K562 (cell line): Measurements from ENCODE around the gene VGLL4. TPM values are rescaled to one million over a fixed set of nuclear protein-coding genes. Genes with fewer than 3 reads are reported as not detected.

ENCODE experiments used
- ATAC-seq: fragments of 200-7000 bp; cut with Tn5 transposase; 3 replicates; pipeline ENCODE4 v1.9.1; 2020; ENCODE audit warnings: moderate library complexity
- BruUV-seq: library from RNA; stranded (reverse); fragments of 400-500 nt; replicated peaks from 2 replicates; lab custom pipeline; 2021; lab: Mats Ljungman, UMichigan
- CTCF ChIA-PET: fragments of 300-600 bp; formaldehyde crosslinking; extraction: SDS; loops from one replicate; lab custom pipeline; 2021; ENCODE audit warnings: low intra/inter-chr PET ratio; lab: Yijun Ruan, JAX
- POLR2A ChIA-PET: fragments of 300-600, 350-650 bp; sonication (Branson Sonifier 250); formaldehyde crosslinking; extraction: SDS; loops from one replicate; lab custom pipeline; 2021; ENCODE audit warnings: antibody characterized with exemption, inconsistent platforms; lab: Yijun Ruan, JAX
- DNase-seq, 4 experiments: peaks; one replicate each; pipeline versions ENCODE4 v3.0.0 to v3.0.0-alpha.2; 2011 to 2018; ENCODE audit warnings: low spot score in 3 of 4, mixed read lengths in 3 of 4; ENCODE audit errors: extremely low read depth in 1 of 4
- FAIRE-seq: peaks from 2 replicates; lab custom pipeline; 2011; peaks lifted over from hg19 to GRCh38; lab: Jason Lieb, UNC
- H2AFZ ChIP-seq: 2 replicates; pipeline ENCODE4 v1.6.0; 2011; ENCODE audit warnings: low read depth, low read length, control low read depth, inconsistent platforms
- H3K27ac ChIP-seq: fragments of 200-600 bp; 3 replicates; pipeline ENCODE4 v1.8.0; 2011; ENCODE audit warnings: low read depth, mild to moderate bottlenecking, control low read depth, inconsistent platforms, low read length, moderate library complexity, mixed read lengths; ENCODE audit errors: extremely low read depth
- H3K27me3 ChIP-seq, 2 experiments: fragments of 300-600 bp in 1 of 2; 2 replicates in 1 of 2; 3 replicates in 1 of 2; pipeline versions ENCODE4 v1.6.0 to v1.8.0; 2011; ENCODE audit warnings: inconsistent platforms in 2 of 2, low read length in 2 of 2, mild to moderate bottlenecking in 1 of 2, mixed read lengths in 1 of 2, moderate library complexity in 1 of 2; ENCODE audit not compliant: control insufficient read depth in 2 of 2, insufficient read depth in 2 of 2
- H3K36me3 ChIP-seq: fragments of 300-600 bp; 3 replicates; pipeline ENCODE4 v1.8.0; 2011; ENCODE audit warnings: mild to moderate bottlenecking, low read length, inconsistent platforms; ENCODE audit not compliant: control insufficient read depth, insufficient read depth
- H3K4me1 ChIP-seq, 2 experiments: fragments of 200-600 bp in 1 of 2; replicated peaks in 1 of 2; 2 replicates in 1 of 2; 3 replicates in 1 of 2; pipeline versions ENCODE4 v1.5.1 to v1.8.0; 2011; ENCODE audit warnings: inconsistent platforms in 2 of 2, low read length in 2 of 2, mild to moderate bottlenecking in 1 of 2, mixed read lengths in 1 of 2, moderate library complexity in 1 of 2; ENCODE audit not compliant: control insufficient read depth in 2 of 2, insufficient read depth in 2 of 2
- H3K4me2 ChIP-seq: 2 replicates; pipeline ENCODE4 v1.6.1; 2011; ENCODE audit warnings: low read length, control low read depth, inconsistent platforms, mixed read lengths; ENCODE audit not compliant: insufficient read depth
- H3K4me3 ChIP-seq: fragments of 200-600 bp; sonication (generic), shearing (Covaris generic); 2 replicates; pipeline ENCODE4 v1.5.1; 2016; ENCODE audit warnings: control low read depth, inconsistent platforms
- H3K79me2 ChIP-seq: fragments of 200-600 bp; 3 replicates; pipeline ENCODE4 v1.8.0; 2011; ENCODE audit warnings: low read length, inconsistent platforms; ENCODE audit not compliant: control insufficient read depth, insufficient read depth
- H3K9ac ChIP-seq, 2 experiments: 2 replicates each; pipeline versions ENCODE4 v1.6.0 to v1.6.1; 2011; ENCODE audit warnings: low read depth in 2 of 2, low read length in 2 of 2, control low read depth in 1 of 2, inconsistent platforms in 1 of 2, mild to moderate bottlenecking in 1 of 2, mixed read lengths in 1 of 2; ENCODE audit not compliant: insufficient read depth in 1 of 2
- H3K9me1 ChIP-seq: one replicate; pipeline ENCODE4 v1.6.0; 2011; ENCODE audit warnings: inconsistent platforms, mild to moderate bottlenecking, low read length, moderate library complexity; ENCODE audit not compliant: control insufficient read depth, insufficient read depth
- H3K9me3 ChIP-seq: replicated peaks from 2 replicates; pipeline ENCODE4 v1.5.1; 2011; ENCODE audit warnings: low read depth, low read length, inconsistent platforms; ENCODE audit not compliant: control insufficient read depth, insufficient read depth
- H4K20me1 ChIP-seq: replicated peaks from 2 replicates; pipeline ENCODE4 v1.6.1; 2011; ENCODE audit warnings: low read length, inconsistent platforms, mixed read lengths; ENCODE audit not compliant: control insufficient read depth, insufficient read depth
- BCOR ChIP-seq: fragments of 450-650 bp; IDR thresholded peaks from 2 replicates; pipeline ENCODE4 v1.6.1; 2016
- BHLHE40 ChIP-seq: IDR thresholded peaks from 2 replicates; pipeline ENCODE4 v1.6.1; 2011; ENCODE audit warnings: low read length, improper control_type of control experiment
- CBFA2T3 ChIP-seq: fragments of 450-650 bp; IDR thresholded peaks from 2 replicates; pipeline ENCODE4 v1.6.1; 2017
- CBX3 ChIP-seq, 2 experiments: IDR thresholded peaks; 1 replicate in 1 of 2; 2 replicates in 1 of 2; pipeline ENCODE4 v1.6.1; 2012; ENCODE audit warnings: inconsistent platforms in 2 of 2, low read length in 2 of 2, borderline replicate concordance in 1 of 2, control low read depth in 1 of 2
- ELF1 ChIP-seq: fragments of 200-800 bp; sonication (Bioruptor generic); IDR thresholded peaks from 2 replicates; pipeline ENCODE4 v1.6.1; 2016; ENCODE audit warnings: missing genetic modification characterization, missing compliant biosample characterization
- FOXK2 ChIP-seq, 2 experiments: fragments of 450-650 bp; IDR thresholded peaks in 1 of 2; conservative IDR thresholded peaks in 1 of 2; 2 replicates each; pipeline ENCODE4 v1.6.1; 2016; ENCODE audit warnings: low read depth in 2 of 2, mild to moderate bottlenecking in 1 of 2
- HIVEP1 ChIP-seq: fragments of 250-450 bp; sonication (Bioruptor Pico); IDR thresholded peaks from 2 replicates; pipeline ENCODE4 v1.4.0; 2020; ENCODE audit warnings: mild to moderate bottlenecking
- RBM25 ChIP-seq: fragments of 200-400 bp; formaldehyde crosslinking; IDR thresholded peaks from 2 replicates; pipeline ENCODE4 v1.6.1; 2018; ENCODE audit warnings: low read length, low read depth, moderate library complexity; ENCODE audit not compliant: severe bottlenecking
- RBM39 ChIP-seq: fragments of 200-400 bp; formaldehyde crosslinking; optimal IDR thresholded peaks from 2 replicates; pipeline ENCODE3; 2018; ENCODE audit warnings: low read depth, low read length
- RFX5 ChIP-seq: IDR thresholded peaks from 2 replicates; pipeline ENCODE4 v1.6.1; 2011; ENCODE audit warnings: low read depth, mild to moderate bottlenecking, improper control_type of control experiment, low read length
- SPI1 ChIP-seq: IDR thresholded peaks from 2 replicates; pipeline ENCODE4 v1.6.1; 2011; ENCODE audit warnings: low read depth, low read length, control low read depth, borderline replicate concordance
- SREBF1 ChIP-seq: fragments of 150-350 bp; IDR thresholded peaks from 2 replicates; pipeline ENCODE4 v1.6.1; 2014; ENCODE audit warnings: antibody characterized with exemption, low read depth, low read length, borderline replicate concordance
- TEAD4 ChIP-seq, 2 experiments: sonication (generic) in 1 of 2; formaldehyde crosslinking in 1 of 2; IDR thresholded peaks; 2 replicates each; pipeline versions ENCODE4 v1.6.1 to v1.8.0; 2012 to 2022; ENCODE audit warnings: borderline replicate concordance in 1 of 2, inconsistent platforms in 1 of 2, low read length in 1 of 2, mild to moderate bottlenecking in 1 of 2, missing genetic modification reagents in 1 of 2
- ZNF316 ChIP-seq: fragments of 450-650 bp; IDR thresholded peaks from 2 replicates; pipeline ENCODE4 v1.6.1; 2016
- ZSCAN32 ChIP-seq: fragments of 450-650 bp; formaldehyde crosslinking; IDR thresholded peaks from 2 replicates; pipeline ENCODE4 v1.4.0; 2020; ENCODE audit warnings: mild to moderate bottlenecking, moderate library complexity
- WGBS: fragments of 100-300 bp; shearing (Covaris generic); methylation state at CpG from one replicate; pipeline ENCODE4 v1.1.6; 2016; ENCODE audit warnings: low coverage, mixed read lengths; ENCODE audit not compliant: insufficient coverage; ENCODE audit errors: missing lambda C conversion rate; 5-methylcytosine and 5-hydroxymethylcytosine counted together
- in situ Hi-C: fragments of 300-500 bp; cut with MboI; formaldehyde crosslinking; loops from 4 replicates; pipeline ENCODE4 v1.15.0; 2018; ENCODE audit warnings: inconsistent platforms, mixed read lengths
- intact Hi-C: fragments of 100-400 bp; cut with micrococcal nuclease; formaldehyde crosslinking; loops from 2 replicates; pipeline ENCODE4 v1.14.2; 2022
- polyA plus RNA-seq, 8 experiments: library from polyadenylated mRNA; depleted of rRNA in 4 of 8; stranded (reverse) in 5 of 8; unstranded in 3 of 8; fragments of >200 nt; fragmentation: Nextera tagmentation in 2 of 8; fragmentation: Illumina TruSeq in 1 of 8; extraction: Ambion mirVana in 2 of 8; extraction: Trizol in 1 of 8; gene quantifications; 2 replicates each; pipeline versions ENCODE4 v1.2.1 to v1.2.3, GENCODE V29; 2011 to 2014; ENCODE audit warnings: inconsistent platforms in 1 of 8, missing spikeins in 1 of 8
- total RNA-seq, 7 experiments: library from RNA; depleted of rRNA in 6 of 7; stranded (reverse); fragments of >200 nt in 6 of 7; fragmentation: Illumina TruSeq in 2 of 7; extraction: Trizol in 2 of 7; gene quantifications; 2 replicates each; pipeline versions ENCODE4 v1.2.1 to v1.2.3, GENCODE V29; 2011 to 2021; ENCODE audit warnings: low replicate concordance in 1 of 7
- TF ChIP-seq, protein P1 (sequence below): IDR thresholded peaks from 3 replicates; pipeline ENCODE4 v1.6.1; 2011; ENCODE audit warnings: borderline replicate concordance, mild to moderate bottlenecking; ENCODE audit not compliant: insufficient read length, insufficient read depth
- TF ChIP-seq, protein P2 (sequence below), 2 experiments: fragments of 450-650 bp in 1 of 2; sonication (generic) in 1 of 2; formaldehyde crosslinking in 1 of 2; IDR thresholded peaks in 1 of 2; conservative IDR thresholded peaks in 1 of 2; 2 replicates each; pipeline versions ENCODE4 v1.6.1 to v1.8.1; 2016 to 2023; ENCODE audit warnings: mild to moderate bottlenecking in 2 of 2, moderate library complexity in 2 of 2, inconsistent platforms in 1 of 2, missing genetic modification reagents in 1 of 2
- TF ChIP-seq, protein P3 (sequence below): sonication (generic); formaldehyde crosslinking; IDR thresholded peaks from 2 replicates; pipeline ENCODE4 v1.9.0; 2022; ENCODE audit warnings: mild to moderate bottlenecking, missing genetic modification reagents

Gene VGLL4
- total and polyA plus RNA-seq, 9 of the 15 experiments (the other 6 are each of a cell fraction or from before 2014, with no cell fraction given), result 0.27 to 10.9 (median 8.6) TPM

DNA sequence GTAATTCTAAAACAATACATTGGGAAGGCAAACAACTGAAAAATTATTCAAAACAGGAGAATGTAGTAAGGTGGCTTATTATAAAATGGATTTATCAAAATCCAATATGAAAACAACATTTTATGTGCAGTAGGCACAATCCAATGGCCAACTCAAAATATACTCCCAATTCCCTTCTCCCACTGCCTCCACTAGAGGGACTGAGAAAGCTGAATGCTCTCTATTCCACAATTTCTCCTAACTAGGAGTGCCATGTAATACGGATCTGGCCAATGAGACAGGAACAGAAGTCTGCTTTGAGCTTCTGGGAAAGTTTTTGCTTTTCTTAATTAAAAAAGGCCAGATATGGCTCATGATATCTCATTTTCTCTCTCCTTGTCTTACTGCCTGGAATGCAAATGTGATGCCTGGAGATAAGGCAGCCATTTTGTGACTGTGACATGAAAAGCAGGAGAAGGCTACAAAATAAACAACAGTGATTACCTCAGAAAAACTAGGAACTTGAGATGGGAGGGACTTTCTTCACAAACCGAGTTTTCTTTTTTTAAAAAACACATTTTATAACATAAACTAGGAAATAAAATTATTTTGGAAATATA is 18.8 kb upstream of the VGLL4 start (continued):
- TF ChIP-seq SREBF1 (no peak), CBX3 (IDR thresholded peaks at IDR 0.05; ENCODE audit: borderline replicate concordance in 1 of 2, low read length in 2 of 2) (0 out of 3 replicates have a peak, but pooled peaks of 1 of the 2 experiments have one; percentile 24), RBM25 (peak; percentile 81), RFX5 (no peak), BCOR (peak; percentile 41; the same call in 1 of the 2 replicates), TEAD4 (IDR thresholded peaks at IDR 0.05; ENCODE audit: low read length) (peak; percentile 54), TEAD4 (CRISPR knock-in tag; IDR thresholded peaks at IDR 0.05; ENCODE audit: borderline replicate concordance) (no peak), HIVEP1 (no peak), ZNF316 (no peak), BHLHE40 (no peak), CBFA2T3 (peak; percentile 4; the same call in 1 of the 2 replicates), RBM39 (no peak), ZSCAN32 (no peak)
- TF ChIP-seq, all 486 proteins: peak for 8

DNA sequence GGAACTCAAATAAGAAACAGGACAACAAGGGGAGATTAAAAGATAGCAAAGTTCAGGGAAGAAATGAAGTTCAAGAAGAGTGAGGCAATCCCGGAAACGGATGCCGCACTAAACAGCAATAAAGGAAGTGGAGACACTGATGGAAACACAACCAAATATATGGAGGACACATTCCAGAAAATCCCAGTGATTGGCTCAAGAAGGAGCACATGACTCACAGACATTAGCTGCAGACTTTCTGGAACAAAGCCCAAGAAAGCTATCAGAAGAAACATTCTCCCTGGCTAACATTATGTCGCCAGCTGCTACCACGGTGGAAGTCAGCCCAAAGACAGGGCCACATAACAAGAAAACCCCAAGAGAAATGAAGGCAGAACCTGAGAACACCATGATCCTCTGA is 18.1 kb upstream of the VGLL4 start:
- POLR2A ChIA-PET, result interaction anchor here (0.8 to 1.0 kb wide), 3 partner anchors 16 to 696 kb away, joined by 3 read pairs; partner anchors contain the start of gene ATG7
- Histone ChIP-seq H3K9me3 (no peaks in the 10 kb centered on the region; the same call in 1 of the 2 replicates), H3K36me3 (no peaks in the 10 kb centered on the region), H3K27ac (no peak overlapping the region), H3K9ac (no peak overlapping the region), H3K79me2 (no peaks in the 10 kb centered on the region), H3K27me3 (peaks cover 32 to 39% of the 10 kb centered on the region in 2 experiments), H4K20me1 (no peaks in the 10 kb centered on the region), H3K4me3 (no peak overlapping the region), H2AFZ (peak overlapping the region; percentile 47), H3K4me2 (no peak overlapping the region), H3K9me1 (no peaks in the 10 kb centered on the region), H3K4me1 (no peaks in the 10 kb centered on the region; a peak in 1 of 5 replicates)
- ATAC-seq (peak; percentile 60; the same call in 2 of the 3 replicates), DNase-seq (peak in 1 of 4 experiments; percentile 39), FAIRE-seq (no peak)
- intact Hi-C loops, result no loop called here
- 13% methylated on average over 5 of the region's 5 CpGs for WGBS
- in situ Hi-C loops, result loop anchor here (25.0 kb wide), 1 partner anchor 900 kb away; no protein-coding TSS in a partner anchor
- CTCF ChIA-PET, result no interaction called here
- no TSS peak for BruUV-seq
- TF ChIP-seq FOXK2 (conservative IDR thresholded peaks at IDR 0.05 in 1 of 2, IDR thresholded peaks at IDR 0.05 in 1 of 2; ENCODE audit: low read depth in 2 of 2) (0 out of 4 replicates have a peak, but pooled peaks of 1 of the 2 experiments have one; percentile 40), SPI1 (peak; percentile 53; the same call in 1 of the 2 replicates), ELF1 (tag) (peak; percentile 51)
- TF ChIP-seq, protein P1, sequence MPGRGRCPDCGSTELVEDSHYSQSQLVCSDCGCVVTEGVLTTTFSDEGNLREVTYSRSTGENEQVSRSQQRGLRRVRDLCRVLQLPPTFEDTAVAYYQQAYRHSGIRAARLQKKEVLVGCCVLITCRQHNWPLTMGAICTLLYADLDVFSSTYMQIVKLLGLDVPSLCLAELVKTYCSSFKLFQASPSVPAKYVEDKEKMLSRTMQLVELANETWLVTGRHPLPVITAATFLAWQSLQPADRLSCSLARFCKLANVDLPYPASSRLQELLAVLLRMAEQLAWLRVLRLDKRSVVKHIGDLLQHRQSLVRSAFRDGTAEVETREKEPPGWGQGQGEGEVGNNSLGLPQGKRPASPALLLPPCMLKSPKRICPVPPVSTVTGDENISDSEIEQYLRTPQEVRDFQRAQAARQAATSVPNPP, result no peak
- TF ChIP-seq, protein P2, sequence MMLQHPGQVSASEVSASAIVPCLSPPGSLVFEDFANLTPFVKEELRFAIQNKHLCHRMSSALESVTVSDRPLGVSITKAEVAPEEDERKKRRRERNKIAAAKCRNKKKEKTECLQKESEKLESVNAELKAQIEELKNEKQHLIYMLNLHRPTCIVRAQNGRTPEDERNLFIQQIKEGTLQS (IDR thresholded peaks at IDR 0.05), result peak; percentile 40; the same call in 1 of the 2 replicates
- TF ChIP-seq, protein P2 (CRISPR knock-in tag; conservative IDR thresholded peaks at IDR 0.05), result no peak
- TF ChIP-seq, protein P3, sequence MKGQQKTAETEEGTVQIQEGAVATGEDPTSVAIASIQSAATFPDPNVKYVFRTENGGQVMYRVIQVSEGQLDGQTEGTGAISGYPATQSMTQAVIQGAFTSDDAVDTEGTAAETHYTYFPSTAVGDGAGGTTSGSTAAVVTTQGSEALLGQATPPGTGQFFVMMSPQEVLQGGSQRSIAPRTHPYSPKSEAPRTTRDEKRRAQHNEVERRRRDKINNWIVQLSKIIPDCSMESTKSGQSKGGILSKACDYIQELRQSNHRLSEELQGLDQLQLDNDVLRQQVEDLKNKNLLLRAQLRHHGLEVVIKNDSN, result peak; percentile 65; the same call in 1 of the 2 replicates
